NCI-H1436 treated with DMSO at 0.1 percent for 48 hours (cell line): Measurements from ENCODE around the gene CACNA2D2.
"Not testable (repeated sequence)": the region's sequence is repeated elsewhere in the genome, so short reads cannot be mapped to it uniquely, and the experiment has no call there.

Experiments
- DNase-seq: peaks from one replicate; lab custom pipeline; 2025; lab: John Stamatoyannopoulos, UW

CACNA2D2 gene

DNA sequence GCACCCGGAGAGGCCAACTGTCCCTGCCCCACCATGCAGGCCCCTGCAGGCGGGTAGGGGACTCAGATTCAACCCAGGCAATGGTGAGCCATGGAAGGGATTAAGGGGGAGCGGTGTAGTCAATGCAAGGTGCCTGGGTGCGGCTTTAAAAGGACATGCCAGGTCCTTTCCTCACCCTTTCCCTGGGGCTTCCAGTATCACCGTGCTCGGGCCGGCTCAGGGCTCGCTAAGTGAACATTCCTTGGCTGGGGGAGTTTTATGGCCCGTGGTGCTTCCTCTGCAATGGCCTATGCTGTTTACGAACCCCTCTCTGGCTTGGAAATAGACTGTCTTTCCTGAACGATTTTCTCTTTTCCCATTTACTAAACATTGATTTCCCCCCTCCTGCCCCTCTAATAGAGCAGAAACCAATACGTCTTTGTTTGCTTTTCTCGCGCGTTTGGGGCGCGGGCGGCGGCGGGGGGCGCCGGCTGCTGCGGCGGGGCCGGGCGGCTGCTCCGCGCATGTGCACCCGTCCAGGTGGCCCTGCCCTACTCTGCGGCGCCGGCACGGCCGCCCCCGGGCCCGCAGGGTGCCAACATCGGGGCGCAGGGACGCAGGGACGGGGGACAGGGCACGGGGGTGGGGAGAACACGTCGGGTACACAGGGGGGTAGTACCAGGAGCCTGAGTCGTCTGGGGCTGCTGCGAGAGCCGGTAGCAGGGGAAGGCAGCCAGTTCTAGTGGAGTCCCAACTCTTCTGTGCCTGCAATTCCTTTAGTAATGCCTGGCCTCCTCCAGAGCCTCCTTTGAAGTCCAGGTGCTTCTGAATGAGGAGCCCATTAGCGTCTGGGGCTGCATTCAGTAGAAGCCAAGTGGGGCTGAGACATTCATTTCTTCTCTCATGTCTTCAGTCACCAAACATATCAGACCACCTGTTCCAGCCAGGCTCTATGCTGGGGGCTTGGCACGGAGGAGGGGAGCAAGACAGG lies 26.9 kb upstream of the CACNA2D2 start:
- DNase-seq, result no peak

DNA sequence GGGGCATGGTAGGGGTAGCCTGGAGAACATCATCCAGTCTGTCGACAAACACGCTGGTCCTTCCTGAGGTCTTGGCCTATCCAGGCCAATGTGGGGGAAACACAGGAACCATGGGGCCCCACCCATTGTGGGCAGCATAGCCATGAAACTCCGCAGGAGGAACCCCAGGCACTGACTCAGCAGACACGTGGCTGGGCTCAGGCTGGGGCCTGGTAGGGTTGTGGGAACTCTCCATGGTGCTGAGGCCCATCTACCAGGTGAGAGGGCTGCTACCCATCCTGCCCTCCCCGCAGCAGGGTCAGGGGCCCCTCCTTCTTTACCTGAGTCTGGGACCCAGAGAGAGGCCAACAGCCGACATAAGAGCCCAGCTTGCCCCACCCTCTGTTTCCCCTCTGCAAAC lies 22.6 kb upstream of the CACNA2D2 start:
- no peak for DNase-seq

DNA sequence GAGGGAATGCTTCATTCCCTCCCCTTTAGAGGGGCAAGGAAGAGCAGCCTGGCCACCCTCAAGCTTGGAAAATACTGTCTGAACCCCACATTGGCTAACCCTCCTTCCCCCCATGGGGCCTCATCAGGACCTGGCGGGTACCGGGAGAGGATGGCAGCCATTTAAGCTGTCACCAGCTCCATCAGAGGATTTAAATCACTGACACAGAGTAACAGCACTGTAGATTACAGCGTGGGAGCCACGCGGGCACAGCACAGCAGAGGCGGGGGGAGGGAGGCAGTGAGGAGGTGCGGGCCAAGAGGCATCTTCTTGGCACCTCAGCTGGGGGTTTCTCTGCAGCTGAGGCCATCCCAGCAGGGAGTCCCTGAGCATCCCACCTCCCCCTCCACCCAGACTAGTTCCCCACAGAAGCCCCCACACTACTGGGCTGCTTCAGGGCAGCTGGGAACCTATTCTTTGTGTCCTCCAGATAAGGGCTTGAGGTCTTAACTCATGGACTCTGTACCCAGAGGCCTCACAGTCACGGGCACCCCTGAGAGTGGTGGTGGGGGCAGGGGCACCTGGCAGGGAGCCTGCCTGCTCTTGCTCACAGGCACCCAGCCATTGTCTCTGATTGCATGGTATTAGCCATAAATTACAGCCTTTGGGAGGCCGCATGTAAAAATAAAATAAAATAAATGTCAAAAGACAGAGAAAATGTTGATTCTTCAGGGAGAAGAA lies 21.9 kb upstream of the CACNA2D2 start:
- DNase-seq, result no peak

DNA sequence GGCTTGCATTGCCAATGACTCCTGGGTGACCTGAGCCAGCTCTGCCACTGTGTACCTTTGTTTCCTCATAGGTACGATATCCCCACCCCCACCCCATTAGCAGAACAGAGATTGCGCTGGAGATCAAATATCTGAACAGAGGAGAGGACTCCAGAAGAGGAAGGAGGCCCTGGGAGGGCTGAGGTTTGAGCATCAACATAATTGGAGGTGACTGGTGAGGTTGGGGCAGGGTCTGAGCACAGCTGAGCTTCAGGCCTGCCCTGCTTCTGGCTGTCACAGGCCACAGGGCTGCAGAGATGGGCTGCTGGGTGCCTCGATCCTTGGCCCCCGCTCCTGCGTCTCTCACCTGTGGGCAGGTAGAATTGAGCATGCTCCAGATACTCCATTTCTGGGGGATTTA lies 21.3 kb upstream of the CACNA2D2 start:
- no peak for DNase-seq

DNA sequence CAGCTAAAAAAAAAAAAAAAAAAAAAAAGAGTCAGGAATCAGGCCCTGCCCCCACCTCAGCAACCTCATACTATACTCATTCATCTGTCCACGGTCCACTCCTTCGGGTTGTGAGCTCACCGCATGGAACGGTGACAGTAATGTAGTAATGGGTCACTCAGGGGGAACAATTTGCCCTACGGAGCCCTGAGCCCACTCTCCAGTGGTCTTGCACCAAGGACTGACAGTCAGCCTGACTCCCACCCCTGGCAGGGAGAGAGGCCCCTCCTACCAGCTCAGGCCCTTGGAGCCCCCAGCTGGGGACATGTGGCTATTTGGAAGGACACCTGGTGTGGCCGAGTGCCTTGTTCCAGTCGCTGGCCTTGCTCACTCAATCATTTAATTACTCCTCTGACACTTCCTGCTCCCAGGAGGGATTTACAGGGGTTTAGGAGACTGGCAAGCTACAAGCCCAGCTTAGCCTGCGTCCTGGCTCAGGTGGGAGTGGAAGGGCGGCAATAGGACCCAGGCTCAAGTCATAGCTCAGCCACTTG lies 19.9 kb upstream of the CACNA2D2 start:
- DNase-seq, result no peak

DNA sequence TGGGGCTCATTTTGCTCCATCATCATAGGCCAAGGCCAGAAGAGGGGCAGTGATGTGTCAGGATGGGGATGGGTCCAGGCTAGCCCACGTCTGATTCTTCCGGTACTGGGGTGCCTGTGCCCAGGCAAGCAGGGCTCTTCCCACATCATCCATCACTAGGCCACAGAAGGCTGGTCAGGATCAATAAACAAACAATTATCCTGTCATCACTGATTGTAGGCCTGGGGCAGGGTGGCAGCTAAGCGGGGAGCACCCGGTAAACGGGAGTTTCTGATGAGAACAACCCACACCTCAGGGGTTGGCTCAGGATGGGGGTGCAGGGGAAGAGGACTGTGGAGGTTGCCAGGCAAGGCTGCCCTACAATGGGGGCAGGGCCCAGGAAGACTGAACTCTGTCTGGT lies 18.1 kb upstream of the CACNA2D2 start:
- no peak for DNase-seq

DNA sequence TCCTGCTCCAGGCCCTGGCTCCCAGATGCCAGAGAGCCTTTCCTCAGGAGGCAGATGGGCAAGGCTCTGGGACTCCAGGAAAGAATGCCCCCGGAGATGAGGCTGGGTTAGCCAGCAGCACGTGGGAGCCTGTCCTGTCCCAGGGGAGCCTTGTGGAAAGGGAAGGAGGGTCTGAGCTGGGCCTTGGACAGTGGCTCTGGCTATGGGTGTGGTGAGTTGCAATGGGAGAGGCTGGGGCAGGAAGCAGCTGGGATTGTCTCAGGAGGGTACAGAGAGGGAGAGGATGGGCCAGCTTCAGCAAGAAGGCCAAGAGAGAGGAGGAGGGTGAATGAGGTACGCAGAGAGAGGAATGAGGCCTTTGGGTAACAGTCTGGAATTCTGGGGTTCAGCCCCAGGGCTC lies 17.4 kb upstream of the CACNA2D2 start:
- no peak for DNase-seq

DNA sequence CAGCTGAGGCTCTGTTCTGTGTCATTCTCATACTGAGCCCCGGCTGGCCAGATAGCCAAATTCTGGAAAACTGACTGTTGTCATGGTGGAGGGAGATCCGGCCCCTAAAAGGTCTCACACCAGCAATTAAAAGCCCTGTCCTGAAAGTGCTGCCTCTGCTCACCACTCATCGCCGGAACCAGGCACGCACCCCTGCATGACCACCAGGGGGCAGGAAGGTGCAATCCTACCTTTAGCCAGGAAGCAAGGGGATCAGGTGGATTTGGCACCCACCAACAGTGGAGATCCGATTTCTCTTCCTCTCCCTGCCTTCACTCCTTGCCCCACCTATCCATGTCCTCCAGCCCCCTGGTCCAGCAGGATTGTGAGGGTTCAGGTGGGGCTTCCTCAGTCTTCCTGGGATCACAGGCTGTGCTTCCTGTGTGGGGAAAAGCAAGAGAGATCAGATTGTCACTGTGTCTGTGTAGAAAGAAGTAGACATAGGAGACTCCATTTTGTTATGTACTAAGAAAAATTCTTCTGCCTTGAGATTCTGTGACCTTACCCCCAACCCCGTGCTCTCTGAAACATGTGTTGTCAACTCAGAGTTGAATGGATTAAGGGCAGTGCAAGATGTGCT lies 16.1 kb upstream of the CACNA2D2 start:
- DNase-seq, result no peak

DNA sequence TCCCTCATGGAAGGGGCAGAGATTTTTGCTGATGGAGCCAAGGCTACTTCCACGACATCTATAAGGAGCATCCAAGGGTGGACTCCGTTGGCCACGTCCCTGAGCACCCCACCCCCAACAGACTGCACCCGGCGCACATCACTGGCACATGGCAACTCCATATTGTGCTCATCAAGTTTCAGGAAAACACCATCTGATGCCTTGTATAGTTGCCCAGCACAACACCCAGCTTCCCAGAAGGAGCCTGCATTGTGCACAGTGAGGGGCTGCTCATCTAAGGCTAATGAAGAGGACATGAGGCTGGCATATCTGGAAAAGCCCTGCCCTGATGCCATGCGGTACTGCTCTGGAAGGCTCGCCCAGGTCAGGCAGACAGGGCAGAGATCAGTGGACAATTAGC lies 15.0 kb upstream of the CACNA2D2 start:
- DNase-seq, result no peak

DNA sequence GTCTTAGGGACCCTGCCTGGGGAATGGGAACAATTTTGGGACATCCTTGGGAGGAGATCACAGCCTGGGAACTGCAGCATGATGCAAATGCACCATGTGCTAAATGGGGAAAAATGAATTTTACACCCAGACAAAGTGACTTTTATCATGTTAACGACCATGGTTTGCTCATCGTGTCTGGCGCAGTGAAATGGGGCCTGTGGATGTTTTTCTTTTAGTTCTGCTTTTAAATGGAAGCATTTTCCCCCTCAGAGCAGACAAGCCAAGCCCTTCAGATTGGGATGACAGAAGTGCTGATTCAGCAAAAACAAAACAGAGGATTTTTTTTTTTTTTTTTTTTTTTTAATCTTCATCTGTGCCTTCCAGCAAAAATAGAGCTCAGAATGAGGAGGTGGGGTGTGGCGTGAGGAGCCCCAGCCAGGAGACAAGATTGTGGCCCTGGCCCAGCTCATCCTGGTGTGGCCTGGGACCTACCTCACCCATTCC lies 14.3 kb upstream of the CACNA2D2 start:
- DNase-seq, result no peak

DNA sequence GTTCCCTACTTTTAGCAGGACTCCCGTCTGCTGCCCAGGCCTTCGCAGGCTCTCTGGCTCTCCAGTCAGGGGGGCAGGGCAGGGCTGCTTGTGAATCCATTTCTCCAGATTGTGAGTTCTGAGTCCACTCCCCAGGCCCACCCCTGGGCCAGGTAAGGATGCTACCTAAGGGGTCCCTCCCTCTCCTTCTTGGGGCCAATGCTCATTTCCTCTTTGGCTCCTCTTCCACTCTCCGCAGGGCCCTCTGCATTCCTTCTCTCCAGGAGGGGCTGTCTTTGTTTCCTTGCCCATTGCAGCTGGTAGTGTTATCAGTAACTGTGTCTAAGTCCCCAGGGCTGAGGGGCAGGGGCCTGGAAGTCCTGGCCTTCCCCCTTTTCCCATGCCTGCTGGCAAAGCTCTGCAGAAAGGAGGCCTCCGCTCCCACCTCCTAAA lies 13.0 kb upstream of the CACNA2D2 start:
- DNase-seq, result no peak

DNA sequence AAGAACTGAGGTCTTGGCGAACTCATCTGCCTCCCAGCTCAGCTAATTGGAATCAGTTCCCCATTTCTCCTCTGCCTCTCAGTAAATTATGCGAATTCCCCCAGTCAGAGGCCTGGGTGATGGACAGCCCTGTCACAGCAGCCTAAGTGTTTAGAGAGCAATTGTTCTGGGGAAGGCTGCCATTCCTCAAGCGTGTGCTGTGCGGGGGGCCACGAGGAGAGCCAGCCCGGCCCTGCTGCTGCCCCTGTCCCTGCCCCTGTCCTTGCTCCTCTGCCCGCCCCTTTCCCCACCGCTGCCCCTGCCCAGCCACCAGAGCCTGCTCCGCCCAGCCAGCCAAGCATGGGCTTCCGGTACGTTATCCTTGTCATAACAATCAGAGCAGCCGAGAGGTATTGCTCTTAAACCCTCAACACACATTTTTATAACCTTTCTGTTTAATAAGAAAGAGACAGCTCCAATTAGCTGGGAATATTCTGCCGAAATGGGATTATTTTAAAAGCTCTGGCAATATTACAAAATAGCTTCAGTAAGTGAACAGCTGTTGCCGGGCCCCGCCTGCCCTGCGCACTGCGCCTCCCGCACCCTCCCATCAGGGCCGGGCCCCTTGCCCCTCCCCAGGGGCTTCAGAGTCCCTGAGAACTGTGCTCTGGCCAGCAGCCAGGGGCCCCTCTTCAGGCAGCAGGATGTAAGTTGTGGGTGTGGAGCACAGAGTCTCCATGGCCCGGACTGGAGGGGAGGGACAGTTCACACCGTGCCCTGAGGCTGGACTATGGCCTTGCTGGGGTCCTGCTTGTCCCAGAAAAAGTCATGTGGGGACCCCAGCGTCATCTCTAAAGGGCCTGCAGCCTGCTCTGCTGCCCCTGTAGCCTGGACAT lies 12.4 kb upstream of the CACNA2D2 start:
- DNase-seq, result no peak

DNA sequence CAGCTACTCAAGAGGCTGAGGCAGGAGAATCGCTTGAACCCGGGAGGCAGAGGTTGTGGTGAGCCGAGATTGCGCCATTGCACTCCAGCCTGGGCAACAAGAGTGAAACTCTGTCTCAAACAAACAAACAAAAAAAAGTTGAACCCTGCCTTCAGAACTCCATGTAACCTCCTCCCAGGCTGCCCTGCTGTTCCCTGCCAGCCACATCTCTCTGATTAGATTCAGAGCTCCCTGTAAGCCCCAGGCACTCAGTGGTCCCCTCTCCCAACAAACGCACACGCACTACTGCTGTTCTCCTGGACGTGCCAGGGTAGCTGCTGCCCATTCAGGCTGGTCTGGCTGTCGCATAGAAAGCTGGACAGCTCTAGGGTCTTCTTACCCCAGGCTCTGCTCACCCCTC lies 9.5 kb upstream of the CACNA2D2 start:
- not testable (repeated sequence) for DNase-seq

DNA sequence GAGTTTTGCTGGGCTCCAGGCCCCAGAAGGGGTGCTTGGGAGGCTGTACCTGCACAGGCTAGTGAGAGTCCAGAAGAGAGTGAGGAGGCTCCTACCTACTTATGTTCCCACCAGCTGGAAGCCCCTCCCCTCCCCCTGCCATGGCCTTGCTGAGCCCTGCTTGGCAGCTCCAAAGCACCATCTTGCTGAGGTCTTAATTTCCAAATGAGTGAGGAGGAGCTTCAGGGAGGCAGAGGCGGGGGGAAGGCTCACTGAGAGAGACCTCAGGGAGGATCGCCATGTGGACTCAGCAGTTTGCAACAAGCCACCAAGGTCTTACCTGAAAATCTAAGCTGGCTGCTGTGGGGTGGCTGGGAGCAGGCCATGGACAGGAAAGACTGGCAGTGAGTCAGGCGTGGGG lies 8.7 kb upstream of the CACNA2D2 start:
- DNase-seq, result no peak

DNA sequence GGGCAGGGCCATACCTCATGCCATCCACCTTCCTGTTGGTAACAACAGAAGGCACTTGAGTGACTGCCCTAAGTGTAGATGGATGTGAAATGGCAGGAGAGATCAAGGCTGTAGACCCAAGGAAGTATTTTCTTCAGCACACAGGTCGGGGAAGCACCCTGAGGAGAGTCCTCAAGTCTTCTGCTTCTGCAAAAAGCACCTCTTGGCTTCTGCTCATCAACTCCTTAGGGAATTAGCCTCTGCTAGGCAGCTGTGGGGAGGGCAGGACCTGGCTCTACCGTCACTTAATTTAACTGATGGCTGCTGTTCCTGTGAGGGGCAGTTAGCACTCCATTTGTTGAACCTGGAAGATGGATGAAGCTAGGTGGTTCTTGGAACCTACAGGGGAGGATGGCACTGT lies 6.9 kb upstream of the CACNA2D2 start:
- DNase-seq, result no peak

DNA sequence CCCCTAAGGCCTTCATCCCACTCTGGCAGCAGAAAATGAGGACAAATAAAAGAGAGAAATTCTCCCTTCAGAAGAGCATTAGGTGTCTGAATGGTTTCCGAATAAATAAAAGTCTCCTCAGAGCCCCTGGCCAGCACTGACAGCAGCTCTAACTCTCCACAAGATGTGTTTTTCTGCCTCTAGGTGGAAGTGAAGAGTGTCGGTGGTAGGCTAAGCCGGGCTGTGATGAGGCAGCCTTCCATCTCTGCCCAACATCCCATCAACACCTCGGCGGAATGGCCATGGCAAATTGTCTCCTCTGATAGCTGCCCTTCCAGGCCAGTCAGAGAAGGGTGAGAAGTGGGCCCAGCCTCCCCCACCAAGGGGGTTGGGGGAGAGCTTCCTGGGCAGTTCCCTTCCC lies 6.3 kb upstream of the CACNA2D2 start:
- no peak for DNase-seq

DNA sequence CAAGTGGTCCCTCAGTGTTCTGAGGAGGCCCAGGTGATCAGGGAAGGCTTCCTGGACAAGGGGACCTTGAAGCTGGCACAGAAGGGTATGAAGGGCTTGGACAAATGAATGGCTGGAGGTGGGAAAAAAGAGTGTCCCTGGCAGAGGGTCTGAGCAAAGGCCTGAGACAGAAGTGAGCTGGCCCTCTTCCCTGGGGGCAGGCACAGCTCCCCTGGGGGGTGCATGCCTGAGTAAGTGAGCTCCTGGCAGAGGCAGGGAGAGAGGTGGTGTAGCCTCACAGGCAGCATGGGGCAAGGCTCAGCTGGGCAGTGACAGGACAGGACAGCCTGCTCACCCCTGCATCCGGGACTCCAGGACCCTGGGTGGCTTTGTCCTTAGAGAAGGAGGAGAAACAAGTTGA lies 5.4 kb upstream of the CACNA2D2 start:
- DNase-seq, result no peak

DNA sequence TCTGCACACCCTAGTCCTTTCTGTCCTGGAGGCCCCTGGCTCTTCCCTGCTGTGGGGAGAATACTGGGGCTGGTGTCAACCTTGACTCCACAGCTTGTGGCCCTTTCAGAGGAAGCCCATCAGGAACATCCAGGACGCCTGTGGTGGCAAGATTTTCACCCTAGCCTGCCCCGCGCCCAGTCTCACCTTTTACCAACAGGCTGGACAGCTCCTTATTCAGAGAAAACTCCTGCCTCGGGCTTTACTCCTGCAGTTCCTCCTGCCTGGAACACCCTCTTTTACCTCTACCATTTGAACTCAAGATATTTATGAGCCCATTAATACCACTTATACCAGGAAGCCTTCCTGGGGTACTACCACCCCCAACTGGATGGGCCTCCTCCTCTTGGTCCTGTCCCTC lies 2.7 kb upstream of the CACNA2D2 start:
- DNase-seq, result no peak

DNA sequence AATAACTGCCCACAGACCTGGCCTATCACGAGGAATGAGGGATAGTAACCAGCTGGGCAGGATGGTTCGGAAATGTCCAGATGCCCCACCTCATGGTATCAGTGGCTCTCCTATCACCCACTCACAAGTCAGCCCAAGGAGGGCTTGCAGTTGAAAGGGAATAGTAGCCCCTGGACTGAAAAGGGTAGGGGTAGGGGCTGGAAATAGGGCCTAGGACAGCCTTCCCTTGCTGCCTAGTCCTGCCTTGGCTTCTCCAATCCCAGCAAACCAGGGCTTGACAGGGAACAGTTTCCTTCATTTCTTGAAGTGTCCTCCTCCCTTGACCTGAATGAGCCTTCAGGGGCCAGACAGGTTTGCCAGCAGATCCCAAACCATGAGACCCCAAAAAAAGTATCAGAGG lies 1.2 kb upstream of the CACNA2D2 start:
- DNase-seq, result no peak

DNA sequence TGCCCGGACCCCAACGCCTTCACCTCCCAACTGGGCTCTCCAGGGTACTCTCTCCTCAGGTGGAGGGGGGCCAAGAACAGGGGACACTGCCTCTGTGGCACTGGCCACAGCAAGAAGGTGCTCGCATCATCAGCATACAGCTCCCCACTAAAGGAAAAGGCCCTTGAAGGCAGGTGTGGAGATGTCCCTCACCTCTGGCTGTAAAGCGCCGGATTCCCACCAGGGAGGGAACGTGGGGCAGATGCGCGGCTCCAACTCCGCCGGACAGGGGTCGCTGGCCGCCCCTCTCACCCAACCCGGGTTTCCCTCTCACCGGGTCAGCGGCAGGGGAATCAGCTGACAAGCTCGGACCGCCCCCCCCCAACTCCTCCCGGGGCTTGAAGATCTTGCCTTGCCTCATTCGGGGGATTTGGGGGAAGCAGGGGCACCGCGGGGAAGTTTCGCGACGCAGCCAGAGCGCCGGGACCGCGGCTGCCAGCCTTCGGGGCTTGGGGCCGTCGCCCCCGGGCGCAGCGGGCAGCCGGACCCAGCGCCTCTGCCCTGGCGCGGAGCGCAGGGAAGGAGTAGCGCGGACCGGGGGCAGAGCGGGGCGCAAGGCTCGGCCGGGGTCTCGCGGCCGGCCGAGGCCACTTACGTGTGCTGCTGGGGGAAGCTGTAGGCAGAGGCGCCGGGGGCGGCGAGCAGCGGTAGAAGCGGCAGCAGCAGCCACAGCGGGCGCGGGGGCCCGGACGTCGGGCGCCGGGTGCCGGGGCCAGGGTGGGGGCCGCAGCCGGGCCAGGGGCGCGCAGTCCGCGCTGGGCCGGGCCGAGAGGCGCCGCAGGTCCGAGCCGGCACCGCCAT lies 630 bp downstream of the CACNA2D2 start:
- no peak for DNase-seq

DNA sequence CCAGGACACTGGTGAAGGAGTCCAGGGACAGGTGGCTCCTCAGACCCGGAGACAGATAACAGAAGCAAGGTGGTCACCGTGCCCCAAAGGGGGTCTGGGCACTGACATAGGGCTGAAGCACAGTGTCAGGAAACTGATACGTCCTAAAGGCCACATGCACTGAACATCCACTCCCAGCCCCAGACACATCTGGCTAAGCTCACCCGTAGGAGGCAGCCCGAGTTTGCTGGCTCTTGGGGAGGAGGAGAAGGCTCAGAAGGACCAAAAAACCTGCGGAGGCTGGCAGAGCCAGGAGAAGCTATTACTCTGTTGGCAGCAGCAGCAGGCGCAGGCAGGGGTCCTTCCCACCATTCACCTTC lies 1.2 kb downstream of the CACNA2D2 start:
- DNase-seq, result no peak
